Stimulated activated CD8-positive, alpha-beta memory T cell treated with anti-CD3 and anti-CD28 coated beads, Interleukin-12 subunit alpha, Interleukin-12 subunit beta, amount 100 ng/mL, for 24 hours (primary cell): ENCODE results near the gene NPEPL1.

ENCODE experiments used
- DNase-seq: peaks from one replicate; pipeline ENCODE4 v3.0.0-alpha.2; 2020; ENCODE audit errors: extremely low read depth

NPEPL1 gene

DNA sequence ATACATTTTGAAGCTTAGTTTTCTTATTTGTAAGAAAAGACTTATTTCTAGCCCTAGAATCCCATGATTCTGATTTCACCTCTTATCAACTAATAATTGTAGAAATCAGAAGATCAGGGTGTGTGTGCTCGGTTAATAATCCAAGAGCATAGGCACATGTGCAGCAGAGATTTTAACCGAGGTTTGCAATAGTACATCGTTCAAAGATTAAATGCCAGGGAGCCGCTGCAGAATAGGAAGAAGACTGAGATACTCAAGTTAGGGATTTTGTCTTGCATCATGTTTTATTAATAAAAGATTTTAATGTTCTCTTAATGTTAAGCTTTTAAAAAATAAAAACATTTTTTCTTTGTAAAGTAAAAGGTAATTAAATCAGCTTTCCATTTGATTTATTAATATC, 34.6 kb upstream of the NPEPL1 start:
- no peak for DNase-seq

DNA sequence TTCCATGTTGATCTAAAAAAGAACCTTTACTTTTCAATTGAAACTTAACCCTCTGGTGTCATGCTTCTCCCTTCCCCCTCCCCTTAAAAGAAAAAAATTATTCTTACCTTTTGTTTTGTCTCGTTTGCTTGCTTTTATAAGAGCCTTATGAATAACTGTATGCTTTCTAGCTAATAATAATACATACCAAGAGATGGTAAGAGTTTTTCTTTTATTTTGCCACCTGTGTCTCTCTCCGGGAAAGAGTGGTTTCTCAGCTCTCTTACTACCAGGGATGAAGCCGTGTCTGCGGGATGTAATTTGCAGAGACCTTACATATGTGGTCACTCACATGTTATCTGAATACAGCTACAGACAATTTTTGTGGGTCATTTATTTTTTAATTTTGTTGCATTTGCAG, 33.8 kb upstream of the NPEPL1 start:
- DNase-seq = no peak

DNA sequence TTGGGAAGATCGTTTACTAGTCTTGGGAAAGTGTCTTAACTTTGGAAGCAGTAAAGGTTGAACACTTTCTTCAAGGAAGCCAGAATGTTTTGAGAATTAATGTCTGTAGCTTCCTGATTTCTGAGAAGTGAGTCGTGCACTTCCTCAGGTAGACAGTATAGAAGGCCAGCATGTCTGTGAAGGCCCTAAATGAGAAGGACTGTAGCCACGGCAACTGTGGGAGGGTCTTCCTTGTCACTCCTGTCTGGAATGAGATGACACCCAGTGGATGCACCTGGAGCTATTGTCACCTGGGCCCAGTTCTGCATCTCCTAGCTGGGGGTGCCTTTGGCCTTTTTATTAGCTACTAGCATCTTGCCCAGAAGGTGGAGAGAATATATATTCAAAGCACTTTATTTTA, 32.8 kb upstream of the NPEPL1 start:
- no peak for DNase-seq

DNA sequence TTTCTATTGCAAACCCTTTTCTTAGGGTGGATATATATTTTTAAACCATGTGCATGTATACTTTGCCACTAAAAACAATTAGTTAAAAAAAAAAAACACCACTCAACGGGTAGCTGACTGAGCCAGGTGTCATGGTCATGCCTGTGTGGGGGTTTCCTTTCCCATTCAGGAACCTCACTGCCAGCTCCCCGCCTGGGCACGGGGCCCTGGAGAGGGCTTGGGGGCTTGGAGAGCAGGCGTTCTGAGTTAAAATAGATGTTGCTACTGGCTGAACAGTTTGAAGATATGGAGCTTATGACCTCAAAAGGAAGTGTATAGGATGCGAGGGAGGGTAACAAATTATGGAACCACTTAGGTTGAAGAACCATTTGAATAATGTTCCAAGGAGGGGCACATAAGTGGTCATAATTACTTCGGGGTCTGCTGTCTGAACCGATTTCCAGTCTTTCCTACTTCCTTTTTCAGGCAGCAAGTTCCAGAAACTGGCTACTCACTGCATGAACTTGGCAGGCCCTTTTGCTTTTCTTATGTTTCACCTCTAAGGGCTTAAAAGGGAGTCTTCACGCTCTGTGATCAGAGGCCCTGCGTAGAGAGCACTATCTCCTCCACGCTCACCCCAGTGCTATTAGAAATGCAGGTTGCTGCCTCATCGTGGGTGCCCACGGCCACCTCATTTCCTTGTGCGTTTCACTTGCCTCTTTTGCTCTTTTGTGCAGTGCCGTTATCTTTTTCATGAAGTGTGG, 31.6 kb upstream of the NPEPL1 start:
- DNase-seq = no peak

DNA sequence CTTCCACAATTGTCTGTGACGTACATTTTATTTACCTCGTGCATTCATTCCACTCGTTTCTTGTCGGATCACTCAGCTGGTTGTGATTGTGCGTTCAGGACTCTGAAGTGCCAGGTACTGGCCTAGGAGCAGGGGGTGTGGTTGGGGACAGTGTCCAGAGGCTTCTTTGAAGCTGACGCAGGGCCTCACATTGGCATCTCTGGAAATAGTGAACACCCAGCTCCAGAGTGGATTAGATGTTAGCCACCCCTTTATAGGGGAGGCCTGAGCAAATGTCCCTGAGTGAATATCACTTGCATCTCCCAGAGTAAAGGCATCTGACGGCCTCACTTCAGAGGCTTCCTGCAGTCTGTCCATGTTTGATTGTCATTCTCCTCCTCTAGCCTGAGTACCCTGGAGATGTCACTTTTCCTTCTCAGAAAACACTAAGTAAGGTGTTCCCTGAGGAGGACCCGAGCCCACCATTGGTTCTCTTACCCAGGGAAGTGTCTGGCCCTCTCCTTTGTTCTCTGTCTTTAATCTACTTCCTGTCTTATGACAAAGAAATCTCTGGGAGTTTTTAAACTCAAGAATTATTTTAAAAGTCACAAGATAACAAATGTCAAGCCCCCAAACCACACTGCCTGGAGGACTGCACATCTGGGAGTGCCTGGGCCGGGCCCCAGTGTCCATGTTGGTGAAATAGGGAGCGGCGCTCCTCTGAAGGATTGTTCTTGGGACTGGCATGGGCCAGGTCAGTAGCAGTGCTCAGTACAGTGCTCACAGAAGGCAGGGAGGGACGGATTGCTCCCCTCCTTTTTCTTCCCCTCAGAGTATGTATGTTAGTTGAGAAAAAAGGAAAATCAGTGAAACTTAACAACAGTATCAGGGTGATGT, 30.8 kb upstream of the NPEPL1 start:
- DNase-seq = no peak

DNA sequence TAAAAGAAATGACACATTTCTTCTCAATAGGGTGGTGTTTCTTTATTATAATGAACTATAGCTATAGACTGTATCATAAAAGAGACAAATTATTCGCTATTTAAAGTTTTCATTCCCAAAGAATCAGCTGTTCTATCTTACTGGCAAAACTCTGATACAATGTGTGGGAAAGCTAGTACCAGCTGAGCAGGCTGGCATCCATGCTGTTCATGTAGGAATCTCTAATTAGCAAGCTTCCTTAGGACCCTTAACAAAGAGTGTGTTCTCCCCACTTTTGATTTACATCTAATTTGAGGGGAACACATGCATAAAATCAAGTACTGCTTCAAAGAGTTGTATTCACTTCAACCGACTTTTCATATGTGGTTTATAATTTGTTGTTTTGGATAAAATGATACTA, 28.3 kb upstream of the NPEPL1 start:
- DNase-seq = no peak

DNA sequence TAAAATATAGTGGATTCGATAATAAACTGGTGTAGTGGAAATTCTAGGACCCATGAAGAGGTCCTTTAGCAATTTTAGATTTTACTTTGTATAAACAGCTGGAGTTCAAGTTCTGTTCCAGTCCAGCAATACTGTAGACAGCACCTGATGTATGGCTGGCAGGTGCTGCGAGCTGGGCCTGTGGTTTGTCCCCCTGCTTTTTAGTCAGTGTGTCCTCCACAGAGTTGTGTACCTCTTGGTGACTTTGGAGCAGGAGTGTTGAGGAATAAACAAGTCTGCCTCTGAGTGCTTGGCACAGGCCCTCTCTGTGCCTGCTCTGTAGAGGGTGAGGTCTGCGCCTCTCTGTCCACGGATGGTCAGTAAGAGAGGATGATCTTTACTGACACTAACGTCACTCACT, 27.7 kb upstream of the NPEPL1 start:
- DNase-seq = no peak

DNA sequence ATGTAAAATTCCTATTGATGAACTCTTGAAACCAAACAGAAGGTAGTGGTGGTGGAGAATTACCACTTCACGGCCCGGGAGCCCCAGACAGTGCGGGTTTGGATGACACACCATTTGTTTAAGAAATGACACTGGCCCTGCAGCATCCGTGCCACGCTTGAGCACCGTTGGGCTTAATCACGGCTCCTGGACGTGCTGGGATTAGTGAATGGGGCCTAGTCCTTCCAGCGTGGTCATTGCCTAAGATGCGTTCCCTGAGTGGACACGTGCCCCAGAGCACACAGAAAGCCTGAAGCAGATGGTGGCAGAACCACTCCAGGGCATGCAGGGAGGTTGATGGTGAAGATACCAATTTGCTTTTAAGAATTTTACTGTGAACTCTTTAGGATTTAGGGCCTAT, 27.0 kb upstream of the NPEPL1 start:
- DNase-seq = no peak

DNA sequence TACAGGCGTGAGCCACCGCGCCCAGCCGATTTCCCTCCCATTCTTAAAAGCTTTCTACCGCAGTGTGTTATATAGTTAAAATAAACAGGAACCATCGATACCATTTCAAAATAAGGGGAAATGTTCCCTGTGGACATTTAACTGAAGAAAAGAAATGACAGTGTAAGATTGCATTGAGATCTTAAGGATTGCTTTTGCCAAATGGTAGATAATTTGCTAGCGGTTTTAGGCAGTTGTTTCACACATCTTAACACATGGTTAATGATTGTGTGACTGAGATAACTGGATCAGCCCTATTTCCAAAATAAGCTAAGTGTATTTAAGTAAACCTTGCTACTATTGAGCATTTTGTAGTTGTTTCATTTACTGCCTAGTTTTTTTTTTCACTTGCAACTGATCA, 25.9 kb upstream of the NPEPL1 start:
- DNase-seq = no peak

DNA sequence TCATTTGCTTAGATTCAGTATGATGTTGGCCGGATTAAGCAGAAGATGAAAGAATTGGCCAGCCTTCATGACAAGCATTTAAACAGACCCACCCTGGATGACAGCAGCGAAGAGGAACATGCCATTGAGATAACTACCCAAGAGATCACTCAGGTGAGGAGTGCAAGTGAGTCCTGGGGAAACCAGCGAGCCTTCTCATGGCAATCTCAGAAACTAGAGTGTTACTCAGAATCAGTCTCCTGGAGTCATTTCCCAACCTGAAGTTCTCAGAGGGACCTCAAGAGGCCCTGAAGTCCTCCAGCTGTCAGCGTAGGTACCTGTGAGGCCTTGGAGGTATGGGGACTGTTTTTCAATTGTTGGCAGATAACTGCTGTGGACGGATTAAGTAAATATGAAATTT, 24.6 kb upstream of the NPEPL1 start:
- no peak for DNase-seq

DNA sequence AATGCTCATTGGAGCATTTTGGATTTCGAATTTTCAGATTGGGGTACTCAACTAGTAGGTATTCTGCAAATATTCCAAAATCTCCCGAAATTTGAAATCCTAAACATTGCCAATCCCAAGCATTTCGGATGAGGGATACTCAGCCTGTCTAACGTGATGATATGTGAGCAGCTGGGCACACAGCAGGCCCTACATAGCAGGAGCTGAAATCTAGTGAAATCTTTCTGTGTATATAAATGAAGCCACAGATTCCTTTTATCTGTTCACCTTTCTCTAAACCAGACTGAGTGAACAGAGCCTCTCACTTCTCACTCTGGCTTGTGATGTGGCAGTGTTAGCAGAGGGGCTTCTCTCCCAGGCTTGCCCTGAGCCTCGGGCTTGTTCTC, 23.7 kb upstream of the NPEPL1 start:
- DNase-seq = no peak

DNA sequence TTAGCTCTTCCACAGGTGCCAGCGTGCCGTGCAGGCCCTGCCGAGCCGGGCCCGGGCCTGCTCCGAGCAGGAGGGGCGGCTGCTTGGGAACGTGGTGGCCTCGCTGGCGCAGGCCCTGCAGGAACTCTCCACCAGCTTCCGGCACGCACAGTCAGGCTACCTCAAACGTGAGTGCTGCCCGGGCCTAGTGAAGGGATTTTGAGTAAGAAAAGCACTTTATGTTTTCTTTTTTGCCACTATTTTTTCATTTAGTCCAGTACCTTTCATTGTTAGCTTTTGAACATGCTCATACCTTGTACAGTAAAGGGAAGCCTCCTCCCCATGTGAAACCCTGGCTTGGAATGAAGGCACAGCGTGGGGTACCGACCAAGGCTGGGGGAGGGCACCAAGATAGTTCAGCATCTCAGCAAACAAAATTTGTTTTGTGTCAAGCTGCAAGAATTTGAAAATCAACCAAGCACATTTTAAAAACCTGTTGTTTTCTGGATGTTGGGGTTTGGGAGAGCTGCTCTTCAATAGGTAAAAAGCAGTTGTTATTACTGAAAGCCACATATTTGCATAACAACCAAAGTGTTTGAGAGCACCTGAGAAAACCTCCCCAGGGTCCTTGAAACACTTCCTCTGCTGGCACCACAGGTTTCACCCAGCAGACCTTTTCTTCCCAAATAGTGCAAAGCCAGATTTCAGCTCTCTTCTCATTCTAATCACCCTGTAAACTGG, 23.2 kb upstream of the NPEPL1 start:
- DNase-seq = no peak

DNA sequence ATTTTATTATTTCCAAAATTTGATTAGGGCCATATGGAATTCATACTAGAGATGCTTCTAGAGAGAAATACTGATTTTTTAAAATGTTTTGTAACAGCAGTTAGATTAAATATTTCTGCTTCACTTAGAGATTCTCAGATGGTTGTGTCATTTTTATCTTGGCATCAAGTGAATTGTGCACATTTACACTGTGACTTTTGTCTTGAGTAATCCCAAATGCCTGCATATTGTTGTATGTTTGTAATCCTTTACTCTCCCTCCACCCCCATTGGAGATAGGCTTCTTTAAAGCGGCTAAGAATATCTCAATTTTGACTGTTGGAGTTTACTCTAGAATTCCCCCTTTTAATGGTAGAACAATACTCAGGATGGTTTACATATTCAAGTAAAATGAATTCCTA, 22.5 kb upstream of the NPEPL1 start:
- no peak for DNase-seq

DNA sequence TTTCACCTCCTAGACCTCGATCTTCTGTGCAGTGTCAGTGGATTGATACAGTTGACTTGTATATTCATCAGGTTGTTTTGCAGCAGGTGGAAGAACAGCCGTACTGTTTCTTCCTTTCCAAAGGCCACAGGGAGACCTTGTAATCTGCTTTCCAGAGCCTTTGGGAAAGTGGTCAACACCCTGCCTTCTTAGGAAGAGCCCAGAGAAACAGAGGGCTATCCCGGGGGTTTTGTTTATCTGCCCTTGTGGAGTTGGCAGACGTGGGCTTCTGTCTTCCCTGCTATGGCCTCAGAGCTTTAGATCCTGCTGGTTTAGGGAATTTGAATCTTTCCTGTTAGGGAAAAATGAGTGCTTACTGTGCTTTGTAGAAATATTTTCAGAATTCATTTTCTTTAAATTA, 21.9 kb upstream of the NPEPL1 start:
- no peak for DNase-seq

DNA sequence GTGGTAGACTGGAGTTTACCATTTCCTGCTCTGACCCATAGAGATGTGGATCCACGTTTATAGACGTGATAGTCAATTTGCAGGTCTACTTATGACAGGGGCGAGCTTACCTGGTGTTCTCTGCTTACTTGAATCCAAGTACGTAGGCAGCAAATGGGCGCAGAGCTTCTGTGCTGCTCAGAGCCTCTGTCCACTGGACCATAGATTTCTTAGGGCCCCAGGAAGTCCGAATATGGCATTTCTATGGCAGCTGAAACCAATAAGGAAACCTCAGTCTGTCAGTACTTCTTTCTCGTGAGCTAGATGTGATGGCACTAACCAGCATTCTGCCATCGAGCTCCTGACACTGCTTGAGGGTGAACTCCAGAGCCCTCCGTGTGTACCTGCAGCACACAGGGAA, 19.5 kb upstream of the NPEPL1 start:
- DNase-seq = no peak

DNA sequence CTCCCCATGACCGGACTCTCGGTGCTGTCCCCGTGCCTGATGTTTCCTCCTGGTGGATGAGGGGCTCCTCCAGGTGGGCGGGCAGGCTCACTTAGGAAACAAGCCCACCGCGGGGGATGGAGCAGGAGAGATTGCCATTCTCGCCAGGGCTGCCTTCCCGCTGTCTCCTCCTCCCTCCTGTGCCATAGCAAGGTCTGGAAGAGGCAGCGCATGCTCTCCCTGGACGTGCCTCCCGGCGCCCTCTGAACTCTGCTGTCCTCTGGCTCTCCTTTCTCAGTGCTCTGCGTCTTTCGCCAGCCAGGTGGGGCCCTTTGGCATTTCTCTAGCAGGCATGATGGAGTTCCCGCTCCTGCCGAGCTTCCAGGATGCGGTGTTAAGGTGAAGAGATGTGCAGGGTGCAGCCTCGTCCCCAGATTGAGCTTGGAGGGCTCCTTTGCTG, 17.4 kb upstream of the NPEPL1 start:
- no peak for DNase-seq

DNA sequence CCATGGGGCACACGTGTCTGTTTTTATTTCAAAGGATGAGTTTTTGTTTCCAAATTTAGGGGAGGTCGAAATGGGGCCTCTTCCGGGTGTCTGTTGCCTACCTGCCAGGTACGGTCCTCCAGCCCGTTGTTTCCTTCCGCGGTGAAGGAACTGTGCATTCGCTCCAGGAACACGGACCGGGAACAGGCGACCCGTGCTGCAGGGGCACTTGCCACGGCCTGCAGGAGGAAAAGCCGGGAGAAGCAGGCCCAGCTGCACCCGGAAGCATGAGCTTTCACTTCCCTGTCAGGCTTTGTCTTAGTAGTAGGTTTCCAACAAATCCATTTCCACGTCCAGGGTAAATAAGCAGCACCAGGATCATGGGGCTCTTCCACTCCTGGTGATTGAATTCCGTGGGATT, 17.0 kb upstream of the NPEPL1 start:
- no peak for DNase-seq

DNA sequence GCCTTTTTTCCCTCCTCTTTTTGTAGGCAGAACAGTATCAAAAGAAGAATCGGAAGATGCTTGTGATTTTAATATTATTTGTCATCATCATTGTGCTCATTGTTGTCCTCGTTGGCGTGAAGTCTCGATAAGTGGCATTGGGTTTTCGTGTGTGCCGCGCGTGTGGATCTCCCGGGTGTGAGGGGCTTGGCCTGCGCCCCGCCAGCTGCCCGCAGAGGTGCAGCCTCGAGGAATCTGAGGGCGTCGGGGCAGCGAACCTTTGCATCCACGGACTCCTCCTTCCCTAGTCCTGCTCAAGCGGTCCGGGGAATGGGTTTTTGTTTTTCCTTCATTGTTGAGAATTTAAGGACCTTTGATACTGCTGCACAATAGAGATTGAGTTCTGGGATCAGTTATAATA, 16.4 kb upstream of the NPEPL1 start:
- no peak for DNase-seq

DNA sequence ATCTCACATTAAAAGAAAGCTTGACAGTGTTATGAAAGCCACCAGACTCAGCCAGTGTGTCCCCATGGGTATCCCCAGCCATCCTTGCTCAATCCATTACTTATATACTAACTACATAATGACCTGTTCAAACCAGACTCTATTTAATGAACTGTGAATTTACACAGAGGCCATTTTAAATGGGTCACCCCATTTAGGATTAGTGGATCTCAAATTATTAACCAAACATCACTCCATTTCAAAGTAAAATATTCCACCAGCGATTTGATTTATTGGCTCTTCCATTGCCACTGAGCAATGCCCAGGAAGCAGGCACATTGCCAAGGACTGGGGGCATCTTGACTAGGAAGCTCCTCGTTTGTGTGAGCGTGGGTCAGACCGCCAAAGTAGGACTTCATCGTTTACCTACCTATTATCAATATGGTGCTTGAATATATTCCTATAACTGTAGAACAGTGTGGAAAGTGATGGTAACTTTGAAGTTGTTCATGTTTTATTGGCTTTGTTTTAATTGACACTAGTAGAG, 15.5 kb upstream of the NPEPL1 start:
- no peak for DNase-seq

DNA sequence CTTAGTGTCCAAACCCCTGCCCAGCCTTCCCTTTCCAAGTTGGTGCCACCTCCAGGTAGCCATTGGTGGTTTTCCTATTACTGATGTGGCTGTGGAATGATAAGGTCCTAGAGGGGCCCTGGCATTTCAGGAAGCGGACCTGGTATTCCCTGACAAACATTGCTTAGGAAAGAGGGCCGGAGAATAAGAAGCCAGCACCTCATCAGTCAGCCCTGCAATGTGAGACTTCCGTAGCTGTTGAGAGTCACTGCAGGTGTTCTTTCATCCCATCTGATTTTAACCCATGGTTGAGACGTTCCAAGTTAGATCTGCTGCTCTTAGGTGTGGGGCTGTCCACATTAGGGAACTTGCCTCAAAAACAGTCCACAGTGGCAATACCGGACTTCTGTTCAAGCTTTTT, 14.8 kb upstream of the NPEPL1 start:
- no peak for DNase-seq

DNA sequence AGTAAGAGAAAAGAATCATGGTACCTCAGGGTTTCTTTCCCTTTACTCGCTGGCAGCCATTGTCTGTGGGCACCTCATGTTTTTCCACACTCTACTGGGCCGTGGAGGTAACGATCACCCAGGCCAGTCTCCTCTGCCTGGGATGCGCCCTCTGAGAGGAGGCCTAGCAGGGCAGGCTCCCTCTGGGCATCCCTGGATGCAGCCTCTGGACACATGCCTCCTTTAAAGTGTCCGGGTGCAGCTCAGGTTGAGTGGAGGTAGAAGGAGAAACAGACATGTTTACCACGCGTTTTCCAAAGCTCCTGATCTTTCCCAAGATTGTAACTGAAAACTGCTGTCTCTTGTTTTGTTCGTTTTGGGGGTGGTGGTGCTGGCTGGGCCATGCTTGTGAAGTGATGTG, 13.8 kb upstream of the NPEPL1 start:
- no peak for DNase-seq
